Activated naive CD4-positive, alpha-beta T cell treated with anti-CD3 and anti-CD28 coated beads, Interleukin-2, amount 10 ng/mL, durations not matched to agents 7 days and 5 days (primary cell): Measurements from ENCODE around the gene SLMAP.

ENCODE experiments used
- CTCF ChIA-PET: fragments of 350-600 bp; sonication (Branson Sonifier 250); formaldehyde crosslinking; loops from one replicate; lab custom pipeline; 2021; ENCODE audit warnings: antibody characterized with exemption; lab: Charles Lee
- DNase-seq: peaks from one replicate; pipeline ENCODE4 v3.0.0-alpha.2; 2020
- H3K27ac Mint-ChIP-seq: one replicate; pipeline ENCODE4 v1.8.0; 2021; ENCODE audit warnings: mild to moderate bottlenecking, moderate library complexity, mixed read lengths
- H3K27me3 Mint-ChIP-seq: one replicate; pipeline ENCODE4 v1.8.0; 2021; ENCODE audit warnings: mild to moderate bottlenecking, mixed read lengths
- H3K36me3 Mint-ChIP-seq: one replicate; pipeline ENCODE4 v1.8.0; 2021; ENCODE audit warnings: mixed read lengths
- H3K4me1 Mint-ChIP-seq: one replicate; pipeline ENCODE4 v1.8.0; 2021; ENCODE audit warnings: mixed read lengths
- H3K4me3 Mint-ChIP-seq: one replicate; pipeline ENCODE4 v1.8.0; 2021; ENCODE audit warnings: mild to moderate bottlenecking, moderate library complexity, mixed read lengths
- H3K9me3 Mint-ChIP-seq: one replicate; pipeline ENCODE4 v1.8.0; 2021; ENCODE audit warnings: mixed read lengths

Gene SLMAP

DNA sequence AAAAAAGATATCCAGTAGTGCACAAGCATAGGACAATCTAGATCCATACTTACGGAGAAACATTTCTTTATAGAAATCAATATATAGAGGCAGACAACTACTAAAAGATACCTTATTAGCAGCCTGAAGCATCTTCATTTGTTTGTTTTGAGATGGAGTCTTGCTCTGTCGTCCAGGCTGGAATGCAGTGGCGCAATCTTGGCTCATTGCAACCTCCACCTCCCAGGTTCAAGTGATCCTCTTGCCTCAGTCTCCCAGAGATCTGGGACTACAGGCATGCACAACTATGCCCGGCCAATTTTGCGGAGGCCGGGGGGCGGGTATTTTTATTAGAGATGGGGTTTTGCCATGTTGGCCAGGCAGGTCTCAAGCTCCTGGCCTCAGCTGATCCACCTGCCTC lies 18.3 kb upstream of the SLMAP start:
- Mint-ChIP-seq H3K4me1 (no peaks in the 10 kb centered on the region), H3K27me3 (peaks cover 4% of the 10 kb centered on the region), H3K4me3 (no peak overlapping the region), H3K9me3 (no peaks in the 10 kb centered on the region), H3K27ac (no peak overlapping the region), H3K36me3 (no peaks in the 10 kb centered on the region)
- CTCF ChIA-PET: no interaction called here
- no peak for DNase-seq

DNA sequence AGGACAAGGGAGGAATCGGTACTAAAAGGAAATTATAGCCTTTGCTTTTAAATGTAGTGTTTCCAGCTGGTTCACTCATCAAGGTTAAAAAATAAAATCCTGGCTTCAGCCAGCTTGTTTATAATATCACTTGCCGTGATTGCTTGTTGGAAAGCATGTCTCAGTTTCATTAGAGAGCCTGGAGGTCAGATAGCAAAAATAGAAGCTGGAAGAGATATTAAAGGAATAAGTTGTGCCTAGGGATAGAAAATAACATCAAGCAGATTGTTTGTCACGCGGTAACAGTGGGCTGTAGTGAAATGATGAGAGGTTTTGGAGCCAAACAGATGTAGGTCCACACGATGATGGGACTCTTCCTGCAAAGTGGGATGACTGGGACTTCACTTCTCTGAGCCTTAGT lies 17.7 kb upstream of the SLMAP start:
- Mint-ChIP-seq H3K27ac (no peak overlapping the region), H3K9me3 (no peaks in the 10 kb centered on the region), H3K36me3 (no peaks in the 10 kb centered on the region), H3K27me3 (peaks cover 4% of the 10 kb centered on the region), H3K4me3 (no peak overlapping the region), H3K4me1 (no peaks in the 10 kb centered on the region)
- no peak for DNase-seq
- CTCF ChIA-PET: no interaction called here

DNA sequence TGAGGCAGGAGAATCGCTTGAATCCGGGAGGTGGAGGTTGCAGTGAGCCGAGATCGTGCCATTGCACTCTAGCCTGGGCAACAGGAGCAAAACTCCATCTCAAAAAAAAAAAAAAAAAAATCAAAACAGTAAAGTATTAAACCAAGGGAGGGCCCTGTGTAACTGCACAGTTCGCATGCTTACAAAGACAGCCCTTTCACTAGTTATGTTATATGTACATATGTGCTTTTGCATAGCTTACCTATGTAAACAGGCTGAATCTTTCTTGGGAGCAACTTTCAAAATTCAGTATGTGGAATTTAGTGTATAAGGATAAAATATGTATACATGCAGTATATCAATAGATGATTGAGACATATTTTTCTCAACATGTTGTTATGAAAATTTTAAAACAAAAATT lies 16.1 kb upstream of the SLMAP start:
- Mint-ChIP-seq H3K36me3 (no peaks in the 10 kb centered on the region), H3K4me3 (no peak overlapping the region), H3K9me3 (no peaks in the 10 kb centered on the region), H3K27me3 (peaks cover 4% of the 10 kb centered on the region), H3K4me1 (no peaks in the 10 kb centered on the region), H3K27ac (no peak overlapping the region)
- DNase-seq: no peak
- CTCF ChIA-PET: no interaction called here

DNA sequence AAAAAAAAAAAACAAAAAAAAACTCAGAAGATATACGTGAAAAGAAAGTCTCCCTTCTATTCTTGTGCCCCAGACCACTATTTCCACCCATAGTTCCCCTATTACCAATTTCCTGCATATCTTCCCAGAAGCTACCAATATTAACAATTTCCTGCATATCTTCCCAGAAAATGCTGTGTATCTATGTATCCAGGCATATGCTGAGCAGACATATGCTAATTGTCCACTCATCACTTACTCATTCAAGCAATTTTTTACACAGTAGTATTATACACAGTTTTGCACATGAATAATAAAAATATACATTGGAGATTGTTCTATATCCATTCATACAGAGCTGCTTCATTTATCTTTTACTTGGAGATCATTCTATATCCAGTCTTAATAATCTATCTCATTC lies 12.6 kb upstream of the SLMAP start:
- Mint-ChIP-seq H3K4me3 (no peak overlapping the region), H3K36me3 (no peaks in the 10 kb centered on the region), H3K4me1 (peaks cover 7% of the 10 kb centered on the region), H3K27ac (no peak overlapping the region), H3K27me3 (peaks cover 4% of the 10 kb centered on the region), H3K9me3 (no peaks in the 10 kb centered on the region)
- DNase-seq: no peak
- CTCF ChIA-PET: no interaction called here

DNA sequence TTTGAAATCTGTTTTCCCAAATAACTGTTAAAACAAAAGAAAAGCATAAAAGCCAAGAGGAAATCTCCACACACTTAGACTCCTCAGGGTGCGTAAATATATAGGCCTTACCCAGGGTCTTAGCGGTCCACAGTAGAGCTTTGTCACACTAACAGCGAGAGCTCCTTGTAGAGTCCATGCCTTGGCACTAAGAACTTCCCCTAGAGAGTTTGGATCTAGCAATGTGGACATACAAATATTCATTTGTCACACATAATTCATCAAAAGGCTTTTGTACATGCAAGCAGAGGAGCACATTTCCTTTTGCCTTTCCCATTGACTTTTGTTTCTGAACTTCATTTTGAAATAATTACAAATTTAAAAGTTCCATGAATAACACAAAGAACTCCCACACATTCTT lies 11.0 kb upstream of the SLMAP start:
- Mint-ChIP-seq H3K4me3 (no peak overlapping the region), H3K36me3 (no peaks in the 10 kb centered on the region), H3K27me3 (peaks cover 10% of the 10 kb centered on the region), H3K9me3 (no peaks in the 10 kb centered on the region), H3K4me1 (peaks cover 7% of the 10 kb centered on the region), H3K27ac (no peak overlapping the region)
- DNase-seq: no peak
- CTCF ChIA-PET: no interaction called here

DNA sequence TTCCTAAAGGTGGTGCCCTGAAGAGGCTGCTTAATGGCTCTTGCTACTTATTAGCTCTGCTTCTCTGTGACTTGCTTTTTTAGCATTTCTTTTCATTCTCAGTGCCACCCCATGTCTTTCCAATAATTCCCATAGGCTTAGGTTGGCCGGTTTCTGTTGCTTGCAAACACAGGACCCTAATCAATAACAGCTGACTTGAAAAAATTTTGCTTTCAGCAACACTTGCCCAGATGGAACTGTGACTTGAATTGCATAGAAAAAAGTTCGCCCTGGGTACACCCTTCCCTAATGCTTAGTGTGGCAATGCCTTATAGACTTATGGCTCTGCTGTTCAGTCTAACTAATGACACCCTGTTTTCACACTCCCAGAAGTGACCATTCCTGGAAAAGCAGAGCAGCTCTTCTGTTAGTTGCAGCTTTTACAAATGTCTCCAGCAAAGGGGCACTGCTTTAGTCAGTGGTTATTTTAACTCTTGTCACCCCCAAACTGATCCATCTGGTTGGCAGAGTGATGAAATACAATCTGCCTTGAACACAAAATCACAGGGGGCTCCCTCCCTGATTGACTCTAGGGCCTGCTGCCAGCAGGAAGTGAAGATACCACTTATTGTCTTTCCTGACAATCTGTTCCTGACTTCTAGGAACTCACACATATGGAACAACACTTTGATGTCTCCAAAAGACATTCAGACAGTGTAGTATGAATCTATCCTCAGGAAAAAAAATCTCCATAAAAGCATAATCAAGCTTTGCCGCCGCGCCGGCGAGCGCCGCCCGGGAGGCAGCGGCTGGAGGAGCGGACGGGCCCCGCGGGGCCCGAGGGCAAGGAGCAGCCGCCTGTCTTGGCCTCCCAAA lies 9.7 kb upstream of the SLMAP start:
- no peak for DNase-seq
- Mint-ChIP-seq H3K27ac (no peak overlapping the region), H3K9me3 (no peaks in the 10 kb centered on the region), H3K4me3 (no peak overlapping the region), H3K4me1 (peaks cover 7% of the 10 kb centered on the region), H3K36me3 (no peaks in the 10 kb centered on the region), H3K27me3 (peaks cover 13% of the 10 kb centered on the region)
- CTCF ChIA-PET: no interaction called here

DNA sequence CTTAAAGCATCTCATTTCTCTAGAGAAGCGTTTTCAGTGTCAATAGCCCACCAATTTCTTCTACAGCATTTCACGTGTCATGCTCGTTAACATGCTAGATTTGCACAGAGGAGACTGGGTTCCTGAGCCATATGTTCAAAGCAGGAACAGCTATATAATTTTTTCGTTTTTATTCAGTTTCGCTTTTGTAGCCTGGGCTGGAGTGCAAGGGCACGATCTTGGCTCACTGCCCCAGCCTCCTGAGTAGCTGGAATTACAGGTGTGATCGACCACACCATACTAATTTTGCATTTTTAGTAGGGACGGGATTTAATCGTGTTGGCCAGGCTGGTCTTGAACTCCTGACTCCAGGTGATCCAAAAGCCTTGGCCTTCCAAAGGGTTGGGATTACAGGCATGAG lies 6.6 kb upstream of the SLMAP start:
- CTCF ChIA-PET: no interaction called here

DNA sequence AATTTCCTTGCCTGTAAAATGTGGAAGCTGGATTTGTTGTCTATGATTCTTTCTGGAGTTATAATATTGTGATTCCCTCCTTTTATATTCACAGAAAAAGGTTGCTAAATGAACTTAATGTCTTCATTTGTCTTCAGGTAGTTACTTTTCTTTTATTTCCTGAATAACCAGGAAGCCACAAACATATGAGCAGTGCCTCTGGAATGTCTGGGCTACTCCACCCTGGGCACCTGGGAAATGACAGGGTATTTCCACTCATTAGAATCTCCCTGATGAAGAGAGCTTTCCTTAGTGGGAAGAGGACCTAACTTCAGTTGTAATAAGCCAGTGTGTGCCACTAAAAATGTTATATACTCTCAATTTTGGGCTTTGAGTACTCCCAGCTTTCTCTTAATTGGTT lies 3.8 kb upstream of the SLMAP start:
- CTCF ChIA-PET: interaction anchor here (0.6 kb wide), 1 partner anchor 62 kb away, joined by 4 read pairs; no protein-coding TSS in a partner anchor
- Mint-ChIP-seq H3K36me3 (peaks cover 6% of the 10 kb centered on the region), H3K27me3 (peaks cover 17% of the 10 kb centered on the region), H3K4me3 (no peak overlapping the region), H3K27ac (no peak overlapping the region), H3K4me1 (peaks cover 16% of the 10 kb centered on the region), H3K9me3 (no peaks in the 10 kb centered on the region)
- no peak for DNase-seq

More for the DNA sequence above, 6.6 kb upstream of the SLMAP start:
- Mint-ChIP-seq H3K36me3 (no peaks in the 10 kb centered on the region), H3K27me3 (peaks cover 21% of the 10 kb centered on the region), H3K4me3 (no peak overlapping the region), H3K27ac (no peak overlapping the region), H3K9me3 (no peaks in the 10 kb centered on the region), H3K4me1 (peaks cover 10% of the 10 kb centered on the region)
- DNase-seq: no peak

DNA sequence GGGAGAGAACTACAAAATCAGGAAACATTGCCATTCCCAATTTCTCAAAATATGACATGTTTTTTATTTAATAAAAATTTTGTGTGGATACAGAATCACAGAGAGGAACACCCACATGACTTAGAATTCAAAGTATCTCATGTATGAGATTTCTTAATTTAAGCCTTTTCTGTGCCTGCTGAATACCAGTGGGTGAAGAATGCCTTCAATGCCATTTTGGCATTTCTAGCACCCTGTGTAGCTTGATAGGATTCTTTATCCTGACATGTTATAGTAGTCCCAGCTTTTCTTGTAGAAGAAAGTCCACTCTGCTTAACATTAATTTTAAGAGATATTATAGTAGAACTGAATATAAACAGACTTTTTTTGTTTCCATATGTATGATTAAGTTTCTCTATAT lies 3.1 kb upstream of the SLMAP start:
- no peak for DNase-seq
- H3K27me3 Mint-ChIP-seq: peaks cover 17% of the 10 kb centered on the region
- no peak overlapping the region for H3K27ac Mint-ChIP-seq
- CTCF ChIA-PET: no interaction called here
- peaks cover 13% of the 10 kb centered on the region for H3K36me3 Mint-ChIP-seq
- H3K4me1 Mint-ChIP-seq: peaks cover 23% of the 10 kb centered on the region
- no peaks in the 10 kb centered on the region for H3K9me3 Mint-ChIP-seq
- no peak overlapping the region for H3K4me3 Mint-ChIP-seq

DNA sequence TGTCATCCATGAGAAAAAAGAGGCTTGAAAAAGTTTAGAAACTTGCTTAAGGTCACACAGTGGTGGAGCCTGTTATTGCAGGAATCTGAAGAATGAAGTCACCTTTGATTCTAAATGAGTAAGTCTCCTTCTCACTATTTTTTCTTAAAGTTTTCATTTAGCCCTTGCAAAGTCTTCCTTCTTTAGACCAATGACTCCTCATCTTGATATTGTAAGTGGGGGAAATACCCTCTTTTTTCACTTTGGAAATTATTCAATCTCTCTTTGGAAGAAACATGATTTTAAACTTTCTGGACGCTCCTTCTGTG lies 787 bp upstream of the SLMAP start:
- no peak for DNase-seq
- CTCF ChIA-PET: interaction anchor here (0.9 to 1.0 kb wide), 2 partner anchors 9 to 67 kb away, joined by 3 to 5 read pairs; no protein-coding TSS in a partner anchor
- peaks cover 26% of the 10 kb centered on the region for H3K36me3 Mint-ChIP-seq

DNA sequence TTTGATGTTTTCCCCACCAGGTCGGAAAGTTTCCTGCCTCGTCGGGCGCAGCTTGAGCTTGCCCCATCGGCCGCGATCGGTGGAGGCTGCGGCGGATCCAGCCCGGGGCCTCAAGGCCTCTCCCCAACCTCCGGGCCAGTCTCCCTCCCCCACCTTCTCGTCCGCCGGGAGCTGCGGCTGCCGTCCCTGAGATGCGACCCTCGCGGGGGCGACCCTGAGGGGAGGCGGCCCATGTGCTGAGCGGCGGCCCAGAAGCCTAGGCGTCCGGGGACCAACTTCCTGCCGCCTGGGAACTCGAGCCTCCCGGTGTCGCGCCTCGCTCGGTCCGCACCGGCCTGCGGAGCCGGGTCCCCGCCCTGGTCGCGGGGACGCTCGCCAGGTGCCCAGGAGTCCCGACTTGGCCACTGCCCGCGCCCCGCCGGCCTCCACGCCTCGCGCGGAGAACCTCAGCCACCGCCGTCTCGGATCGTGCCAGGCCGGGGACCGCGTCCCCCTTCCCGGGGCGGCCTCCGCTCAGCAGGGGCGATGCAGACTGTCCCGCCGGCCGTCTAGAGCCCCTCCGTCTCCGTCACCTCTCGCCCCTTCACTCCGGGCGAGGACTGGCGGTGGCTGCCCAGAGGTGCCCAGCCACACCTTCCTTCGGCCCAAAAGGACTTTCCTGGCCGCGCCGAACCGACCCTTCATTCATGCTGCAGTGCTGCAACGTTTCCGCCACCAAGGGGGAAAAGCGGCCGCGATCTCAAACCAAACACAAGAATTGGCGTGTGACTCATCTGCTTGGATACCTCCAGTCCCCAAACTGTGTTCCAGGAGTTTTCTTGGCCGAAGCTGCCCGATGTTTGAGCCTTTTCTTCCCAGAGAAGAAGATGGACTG lies 656 bp downstream of the SLMAP start:
- DNase-seq: peak; percentile 59
- peak overlapping the region; percentile 96 for H3K27ac Mint-ChIP-seq
- CTCF ChIA-PET: no interaction called here

More for the DNA sequence above, 787 bp upstream of the SLMAP start:
- Mint-ChIP-seq H3K27me3 (peaks cover 12% of the 10 kb centered on the region), H3K4me1 (peaks cover 46% of the 10 kb centered on the region), H3K9me3 (no peaks in the 10 kb centered on the region), H3K4me3 (peak overlapping the region; percentile 99), H3K27ac (peak overlapping the region; percentile 96)

DNA sequence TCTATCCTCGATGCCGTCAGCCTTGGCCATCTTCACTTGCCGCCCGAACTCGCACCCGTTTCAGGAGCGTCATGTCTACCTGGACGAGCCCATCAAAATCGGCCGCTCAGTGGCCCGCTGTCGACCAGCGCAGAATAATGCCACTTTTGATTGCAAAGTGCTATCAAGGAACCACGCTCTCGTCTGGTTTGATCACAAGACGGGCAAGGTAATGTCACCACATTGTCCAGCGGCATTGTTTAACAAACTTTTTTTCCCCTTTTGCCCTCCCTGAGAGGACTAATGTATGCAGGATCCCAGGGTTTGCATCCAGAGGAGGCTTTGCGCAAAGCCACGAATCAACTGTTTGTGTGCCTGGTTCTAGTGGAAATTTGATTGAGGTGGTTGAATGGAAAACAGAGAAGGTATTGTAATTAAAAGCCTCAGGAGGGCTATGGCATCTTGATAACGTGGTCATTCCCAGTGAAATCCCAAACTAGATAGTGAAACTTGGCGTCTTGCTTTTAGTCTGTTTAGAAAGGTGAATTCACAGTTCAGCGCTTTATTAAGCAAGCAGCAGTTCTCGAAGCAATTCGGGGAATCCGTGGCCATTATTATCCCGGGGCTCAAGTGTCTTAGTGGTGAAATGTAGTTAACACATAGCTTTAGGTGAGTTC lies 1.7 kb downstream of the SLMAP start:
- Mint-ChIP-seq H3K4me3 (peak overlapping the region; percentile 99), H3K27ac (peak overlapping the region; percentile 93), H3K36me3 (peaks cover 37% of the 10 kb centered on the region), H3K9me3 (no peaks in the 10 kb centered on the region), H3K27me3 (peaks cover 4% of the 10 kb centered on the region), H3K4me1 (peaks cover 59% of the 10 kb centered on the region)
- DNase-seq: no peak
- CTCF ChIA-PET: no interaction called here

More for the DNA sequence above, 656 bp downstream of the SLMAP start:
- Mint-ChIP-seq H3K4me1 (peaks cover 55% of the 10 kb centered on the region), H3K36me3 (peaks cover 35% of the 10 kb centered on the region), H3K4me3 (peak overlapping the region; percentile 99), H3K9me3 (no peaks in the 10 kb centered on the region), H3K27me3 (peaks cover 5% of the 10 kb centered on the region)

DNA sequence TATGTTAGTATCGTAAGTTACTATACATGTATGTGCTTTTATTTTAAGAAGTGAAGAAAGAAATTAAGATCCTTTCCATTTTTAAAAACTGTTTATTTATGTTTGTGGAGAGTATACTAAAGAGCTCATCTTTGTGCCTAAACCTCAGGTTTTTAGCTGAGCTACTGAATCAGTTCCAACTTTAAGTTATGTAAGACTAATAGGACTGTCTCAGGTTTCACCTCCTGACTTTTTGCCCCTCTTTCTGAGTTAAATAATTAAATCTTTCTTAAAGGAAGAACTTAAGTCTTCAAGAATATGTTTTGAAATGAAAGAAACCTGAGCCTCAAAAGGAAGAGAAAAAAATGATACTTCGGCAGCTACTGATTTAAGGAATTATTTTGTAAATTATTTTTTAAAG lies 2.6 kb downstream of the SLMAP start:
- H3K4me3 Mint-ChIP-seq: peak overlapping the region; percentile 99
- H3K9me3 Mint-ChIP-seq: no peaks in the 10 kb centered on the region
- H3K4me1 Mint-ChIP-seq: peaks cover 65% of the 10 kb centered on the region
- H3K27me3 Mint-ChIP-seq: peaks cover 3% of the 10 kb centered on the region
- CTCF ChIA-PET: interaction anchor here (0.7 to 0.8 kb wide), 2 partner anchors 53 to 67 kb away, joined by 3 read pairs; no protein-coding TSS in a partner anchor
- H3K36me3 Mint-ChIP-seq: peaks cover 45% of the 10 kb centered on the region
- no peak overlapping the region for H3K27ac Mint-ChIP-seq
- no peak for DNase-seq

DNA sequence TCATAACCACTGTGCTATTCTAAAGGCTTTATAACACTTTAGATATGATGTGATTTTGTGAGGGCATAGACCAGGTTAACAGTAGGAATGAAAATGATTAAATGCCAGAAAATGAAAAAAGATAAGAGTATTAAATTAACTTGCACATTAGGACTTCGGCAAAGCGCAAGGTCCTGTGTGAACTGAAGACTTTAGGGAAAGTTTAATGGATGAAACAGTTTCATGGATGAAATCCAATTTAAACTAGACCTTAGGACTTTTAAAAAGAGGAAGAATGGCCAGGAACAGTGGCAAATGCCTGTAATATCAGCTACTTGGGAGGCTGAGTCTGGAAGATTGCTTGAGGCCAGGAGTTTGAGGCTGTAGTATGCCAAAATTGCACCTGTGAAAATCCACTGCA lies 8.7 kb downstream of the SLMAP start:
- no peaks in the 10 kb centered on the region for H3K9me3 Mint-ChIP-seq
- peaks cover 50% of the 10 kb centered on the region for H3K36me3 Mint-ChIP-seq
- no peaks in the 10 kb centered on the region for H3K27me3 Mint-ChIP-seq
- H3K4me1 Mint-ChIP-seq: peaks cover 43% of the 10 kb centered on the region
- H3K27ac Mint-ChIP-seq: no peak overlapping the region
- H3K4me3 Mint-ChIP-seq: no peak overlapping the region
- no peak for DNase-seq
- CTCF ChIA-PET: interaction anchor here (1.5 kb wide), 1 partner anchor 9 kb away, joined by 3 read pairs; the partner anchor contains the start of gene SLMAP
